Activated naive CD4-positive, alpha-beta T cell treated with anti-CD3 and anti-CD28 coated beads, Interleukin-2, amount 50 U/mL, for 24 hours (primary cell): ENCODE data around the gene FANCB.

ENCODE experiments used
- H3K27ac Mint-ChIP-seq: one replicate; pipeline ENCODE4 v1.8.0; 2021; ENCODE audit warnings: mild to moderate bottlenecking, mixed read lengths
- H3K27me3 Mint-ChIP-seq: one replicate; pipeline ENCODE4 v1.8.0; 2021; ENCODE audit warnings: mixed read lengths
- H3K36me3 Mint-ChIP-seq: one replicate; pipeline ENCODE4 v1.8.0; 2021; ENCODE audit warnings: mixed read lengths
- H3K4me1 Mint-ChIP-seq: one replicate; pipeline ENCODE4 v1.8.0; 2021; ENCODE audit warnings: mixed read lengths
- H3K4me3 Mint-ChIP-seq: one replicate; pipeline ENCODE4 v1.8.0; 2021; ENCODE audit warnings: mild to moderate bottlenecking, mixed read lengths
- H3K9me3 Mint-ChIP-seq: one replicate; pipeline ENCODE4 v1.8.0; 2021; ENCODE audit warnings: mixed read lengths

FANCB gene

GRCh38 chrX:14798805-14799397 is 74.0 kb downstream of the FANCB start:
- Mint-ChIP-seq H3K4me1 (no peaks in the 10 kb centered on the region), H3K36me3 (no peaks in the 10 kb centered on the region), H3K27me3 (no peaks in the 10 kb centered on the region), H3K4me3 (no peak overlapping the region), H3K27ac (no peak overlapping the region), H3K9me3 (no peaks in the 10 kb centered on the region)
